Effector memory CD8-positive, alpha-beta T cell (primary cell): ENCODE results near the gene CARTPT.

Experiments used
- ATAC-seq: fragments of 150-1000 bp; cut with Tn5 transposase; replicated peaks from 2 replicates; pipeline ENCODE4 v1.10.0; 2021; ENCODE audit warnings: mild to moderate bottlenecking, moderate library complexity
- DNase-seq, 3 experiments: peaks; one replicate each; pipeline ENCODE4 v3.0.0; 2021
- H3K27ac Mint-ChIP-seq, 2 donors: one replicate each; pipeline ENCODE4 v1.8.0; 2022; ENCODE audit warnings: mild to moderate bottlenecking in 2 of 2, mixed read lengths in 2 of 2, moderate library complexity in 2 of 2
- H3K27me3 Mint-ChIP-seq, 2 donors: one replicate each; pipeline ENCODE4 v1.8.0; 2022; ENCODE audit warnings: mixed read lengths in 2 of 2
- H3K36me3 Mint-ChIP-seq: one replicate; pipeline ENCODE4 v1.8.0; 2022; ENCODE audit warnings: mild to moderate bottlenecking, moderate library complexity, mixed read lengths; ENCODE audit not compliant: insufficient read depth
- H3K4me1 Mint-ChIP-seq, 2 donors: one replicate each; pipeline ENCODE4 v1.8.0; 2022; ENCODE audit warnings: low read depth in 2 of 2, mixed read lengths in 2 of 2
- H3K4me3 Mint-ChIP-seq, 2 donors: one replicate each; pipeline ENCODE4 v1.8.0; 2022; ENCODE audit warnings: mild to moderate bottlenecking in 2 of 2, mixed read lengths in 2 of 2, moderate library complexity in 2 of 2
- H3K9me3 Mint-ChIP-seq, 2 donors: one replicate each; pipeline ENCODE4 v1.8.0; 2022; ENCODE audit warnings: mixed read lengths in 2 of 2
- total RNA-seq, 9 experiments: gene quantifications; one replicate each; lab custom pipeline; 2026; lab: John Stamatoyannopoulos, UW

CARTPT gene
- 0 reads per million in 9 experiments for total RNA-seq

DNA sequence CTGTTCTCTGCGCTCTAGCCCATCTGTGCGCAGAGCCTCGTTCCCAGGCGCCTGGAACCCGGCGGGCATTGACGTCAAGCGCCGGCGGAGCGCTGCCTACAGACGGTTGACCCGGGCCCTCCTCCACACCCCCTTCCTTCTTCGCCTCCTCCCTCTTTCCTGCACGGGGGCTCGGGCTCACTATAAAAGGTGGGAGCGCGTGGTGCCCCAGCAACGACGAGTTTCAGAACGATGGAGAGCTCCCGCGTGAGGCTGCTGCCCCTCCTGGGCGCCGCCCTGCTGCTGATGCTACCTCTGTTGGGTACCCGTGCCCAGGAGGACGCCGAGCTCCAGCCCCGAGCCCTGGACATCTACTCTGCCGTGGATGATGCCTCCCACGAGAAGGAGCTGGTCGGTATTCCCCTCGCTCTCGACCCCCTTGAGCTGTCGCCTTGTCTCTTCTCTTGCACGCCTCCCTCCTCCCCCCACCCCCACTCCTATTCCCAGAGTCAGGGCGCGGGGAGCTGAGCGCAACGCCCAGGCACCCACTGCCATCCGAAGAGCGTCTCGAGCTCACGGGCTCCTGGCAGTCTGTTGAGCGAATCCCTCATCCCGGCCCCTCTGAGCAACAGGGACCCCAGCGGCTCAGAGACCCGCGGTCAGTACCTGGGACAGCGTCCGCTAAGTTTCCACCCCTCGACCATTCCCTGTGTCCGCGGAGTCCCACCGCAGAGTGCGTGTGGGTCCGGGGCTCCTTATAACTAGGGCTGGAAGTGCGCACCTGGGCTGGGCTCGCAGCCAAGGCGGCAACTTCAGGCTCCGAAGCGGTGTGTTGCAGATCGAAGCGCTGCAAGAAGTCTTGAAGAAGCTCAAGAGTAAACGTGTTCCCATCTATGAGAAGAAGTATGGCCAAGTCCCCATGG, at the start of gene CARTPT:
CARTPT (plus strand) TSS at position 213 of the 902 bp plus-strand sequence; CDS start at position 232, 19 bp downstream.
- H3K4me3 Mint-ChIP-seq: no peak within 1 kb of the TSS
- peaks cover 0 to 5% of the 10 kb centered on the region in 2 donors for H3K4me1 Mint-ChIP-seq
- no peak for DNase-seq
- H3K27me3 Mint-ChIP-seq: peaks cover 73 to 85% of the 10 kb centered on the region in 2 donors
- ATAC-seq: no peak
- H3K36me3 Mint-ChIP-seq: no peaks in the 10 kb centered on the region
- H3K9me3 Mint-ChIP-seq: no peaks in the 10 kb centered on the region
- no peak within 1 kb of the TSS for H3K27ac Mint-ChIP-seq

DNA sequence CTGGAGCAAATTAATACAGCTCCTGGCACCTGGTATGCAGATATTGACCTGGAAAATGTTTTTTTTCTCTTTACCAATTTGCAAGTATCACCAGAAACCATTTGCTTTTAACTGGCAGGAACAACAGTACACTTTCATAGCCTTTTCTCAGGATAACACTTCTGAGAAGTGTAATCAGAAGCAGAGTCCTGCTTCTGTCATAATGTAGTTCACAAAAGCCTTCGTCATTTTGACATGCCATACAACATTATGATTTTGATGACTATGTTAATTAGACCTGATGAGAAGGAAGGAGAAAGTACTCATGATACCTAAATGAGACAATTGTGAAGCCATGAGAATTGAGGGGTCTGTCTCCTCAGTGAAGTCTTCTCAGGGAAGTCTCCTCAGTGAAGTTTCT, 41.1 kb upstream of the CARTPT start:
- H3K27me3 Mint-ChIP-seq: peaks cover 52 to 53% of the 10 kb centered on the region in 2 donors
- H3K27ac Mint-ChIP-seq: no peak overlapping the region
- H3K4me1 Mint-ChIP-seq: no peaks in the 10 kb centered on the region
- no peaks in the 10 kb centered on the region for H3K36me3 Mint-ChIP-seq
- no peak overlapping the region for H3K4me3 Mint-ChIP-seq
- H3K9me3 Mint-ChIP-seq: peaks cover 0 to 1% of the 10 kb centered on the region in 2 donors
- ATAC-seq (no peak), DNase-seq (no peak)

- H3K27me3 Mint-ChIP-seq: peaks cover 62 to 68% of the 10 kb centered on the region in 2 donors
- peaks cover 0 to 1% of the 10 kb centered on the region in 2 donors for H3K9me3 Mint-ChIP-seq
- ATAC-seq (no peak), DNase-seq (no peak)
- no peaks in the 10 kb centered on the region for H3K4me1 Mint-ChIP-seq
- no peak overlapping the region for H3K4me3 Mint-ChIP-seq
- H3K36me3 Mint-ChIP-seq: no peaks in the 10 kb centered on the region
- no peak overlapping the region for H3K27ac Mint-ChIP-seq
Observed at GRCh38 chr5:71679714-71680113, 39.4 kb upstream of the CARTPT start.

DNA sequence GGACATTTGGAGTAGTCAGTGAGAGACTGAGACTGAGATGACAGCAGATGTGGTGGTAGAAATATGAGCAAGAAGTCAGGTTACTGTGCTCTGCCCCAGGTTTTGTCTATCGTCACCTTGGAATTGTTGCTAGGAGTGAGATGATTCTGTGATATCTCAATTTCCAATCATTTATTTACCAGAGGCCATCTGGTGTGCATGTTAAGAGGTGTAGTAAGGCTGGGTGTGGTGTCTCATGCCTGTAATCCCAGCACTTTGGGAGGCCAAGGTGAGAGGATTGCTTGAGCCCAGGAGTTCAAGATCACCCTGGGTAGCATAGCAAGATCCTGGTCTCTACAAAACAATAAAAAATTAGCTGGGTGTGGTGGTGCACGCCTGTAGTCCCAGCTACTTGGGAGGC, 38.6 kb upstream of the CARTPT start:
- no peak for DNase-seq
- H3K27ac Mint-ChIP-seq: no peak overlapping the region

GRCh38 chr5:71681296-71681695, 37.8 kb upstream of the CARTPT start:
- Mint-ChIP-seq H3K27me3 (peaks cover 69 to 73% of the 10 kb centered on the region in 2 donors), H3K27ac (no peak overlapping the region), H3K4me1 (no peaks in the 10 kb centered on the region), H3K36me3 (no peaks in the 10 kb centered on the region), H3K4me3 (no peak overlapping the region), H3K9me3 (peaks cover 0 to 12% of the 10 kb centered on the region in 2 donors)
- ATAC-seq (no peak), DNase-seq (no peak)

More for the DNA sequence above, 38.6 kb upstream of the CARTPT start:
- no peak overlapping the region for H3K4me3 Mint-ChIP-seq
- peaks cover 0 to 5% of the 10 kb centered on the region in 2 donors for H3K9me3 Mint-ChIP-seq
- no peaks in the 10 kb centered on the region for H3K4me1 Mint-ChIP-seq
- H3K27me3 Mint-ChIP-seq: peaks cover 67 to 73% of the 10 kb centered on the region in 2 donors
- no peak for ATAC-seq
- no peaks in the 10 kb centered on the region for H3K36me3 Mint-ChIP-seq

GRCh38 chr5:71684309-71684708, 34.8 kb upstream of the CARTPT start:
- no peaks in the 10 kb centered on the region for H3K4me1 Mint-ChIP-seq
- H3K27me3 Mint-ChIP-seq: peaks cover 72 to 80% of the 10 kb centered on the region in 2 donors
- H3K9me3 Mint-ChIP-seq: peaks cover 0 to 12% of the 10 kb centered on the region in 2 donors
- DNase-seq (no peak), ATAC-seq (no peak)
- no peaks in the 10 kb centered on the region for H3K36me3 Mint-ChIP-seq
- H3K27ac Mint-ChIP-seq: no peak overlapping the region
- no peak overlapping the region for H3K4me3 Mint-ChIP-seq

- H3K36me3 Mint-ChIP-seq: no peaks in the 10 kb centered on the region
- H3K4me3 Mint-ChIP-seq: no peak overlapping the region
- H3K9me3 Mint-ChIP-seq: no peaks in the 10 kb centered on the region
- DNase-seq (no peak), ATAC-seq (no peak)
- H3K4me1 Mint-ChIP-seq: peaks cover 10 to 14% of the 10 kb centered on the region in 2 donors
- peaks cover 23 to 34% of the 10 kb centered on the region in 2 donors for H3K27me3 Mint-ChIP-seq
- no peak overlapping the region for H3K27ac Mint-ChIP-seq
Observed at GRCh38 chr5:71693828-71694427, 25.1 kb upstream of the CARTPT start.

DNA sequence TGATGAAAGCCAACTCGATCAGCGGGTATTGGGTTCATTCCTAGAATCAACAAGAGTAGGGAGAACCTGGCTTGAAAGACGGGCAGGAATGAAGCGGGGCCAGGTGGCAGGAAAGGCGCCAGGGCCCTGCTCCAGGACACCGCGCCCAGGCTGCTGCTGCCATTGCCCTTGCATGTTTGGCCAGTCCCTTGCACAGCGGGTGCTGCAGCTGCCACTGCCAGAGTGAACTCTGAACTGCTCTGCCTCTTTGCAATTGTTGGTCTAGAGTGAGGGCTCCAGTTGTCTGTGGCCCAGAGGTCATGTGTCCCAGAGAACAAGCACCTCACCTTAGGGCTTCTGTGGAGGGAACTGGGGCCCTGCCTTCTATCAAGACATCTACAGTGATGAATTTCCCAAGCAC, 24.0 kb upstream of the CARTPT start:
- peaks cover 10 to 14% of the 10 kb centered on the region in 2 donors for H3K4me1 Mint-ChIP-seq
- ATAC-seq: no peak
- peaks cover 23 to 26% of the 10 kb centered on the region in 2 donors for H3K27me3 Mint-ChIP-seq

DNA sequence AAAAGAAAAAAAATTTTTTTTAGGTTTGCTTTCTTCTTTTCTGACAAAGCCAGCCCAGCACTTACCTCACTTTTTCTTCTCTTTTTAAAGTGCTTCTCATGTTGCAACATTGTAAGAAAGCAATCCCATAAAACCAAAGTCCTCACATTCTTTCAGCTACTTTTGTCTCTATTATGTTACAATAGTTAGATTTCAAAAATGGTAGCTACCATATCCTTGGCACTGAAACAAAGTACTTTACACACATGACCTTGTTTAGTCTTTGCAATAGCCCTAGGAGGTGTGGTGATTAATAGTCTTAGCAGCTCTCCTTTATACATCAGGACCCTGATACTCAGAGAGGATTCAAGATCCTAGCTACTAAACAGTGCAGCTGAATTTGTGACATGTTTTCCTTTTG, 23.5 kb upstream of the CARTPT start:
- Mint-ChIP-seq H3K27ac (no peak overlapping the region), H3K36me3 (no peaks in the 10 kb centered on the region), H3K4me1 (peaks cover 10 to 14% of the 10 kb centered on the region in 2 donors), H3K27me3 (peaks cover 23 to 26% of the 10 kb centered on the region in 2 donors), H3K9me3 (no peaks in the 10 kb centered on the region), H3K4me3 (no peak overlapping the region)
- no peak for DNase-seq
- no peak for ATAC-seq

More for the DNA sequence above, 24.0 kb upstream of the CARTPT start:
- H3K36me3 Mint-ChIP-seq: no peaks in the 10 kb centered on the region
- H3K27ac Mint-ChIP-seq: no peak overlapping the region
- H3K4me3 Mint-ChIP-seq: no peak overlapping the region
- no peak for DNase-seq
- no peaks in the 10 kb centered on the region for H3K9me3 Mint-ChIP-seq

DNA sequence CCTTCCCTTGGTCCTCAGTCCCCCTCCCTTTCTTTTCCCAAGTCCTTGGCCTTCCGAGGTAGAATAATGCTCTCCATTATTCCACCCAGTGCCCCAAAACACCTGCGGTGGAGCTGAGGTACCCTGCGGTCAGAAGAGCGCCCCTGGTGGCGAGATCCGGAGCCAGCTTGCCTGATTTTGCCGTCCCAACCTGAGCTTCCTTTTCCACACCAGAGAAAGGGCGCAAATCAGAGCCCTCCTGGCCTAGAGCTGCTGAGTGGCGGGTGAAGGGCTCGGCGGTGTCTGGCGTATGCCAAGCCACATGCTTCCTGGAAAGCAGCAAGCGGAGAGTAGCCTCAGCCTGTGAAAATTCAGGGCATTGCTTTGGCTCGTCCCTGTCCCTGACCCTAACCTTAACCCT, 21.1 kb upstream of the CARTPT start:
- Mint-ChIP-seq H3K27ac (no peak overlapping the region), H3K4me1 (peaks cover 10 to 14% of the 10 kb centered on the region in 2 donors), H3K36me3 (no peaks in the 10 kb centered on the region), H3K27me3 (peaks cover 21 to 25% of the 10 kb centered on the region in 2 donors), H3K9me3 (no peaks in the 10 kb centered on the region), H3K4me3 (peak overlapping the region in 1 of 2 donors; percentile 1)
- DNase-seq (no peak), ATAC-seq (no peak)

GRCh38 chr5:71699233-71699632, 19.8 kb upstream of the CARTPT start:
- H3K27me3 Mint-ChIP-seq: peaks cover 20 to 24% of the 10 kb centered on the region in 2 donors
- no peaks in the 10 kb centered on the region for H3K36me3 Mint-ChIP-seq
- no peaks in the 10 kb centered on the region for H3K9me3 Mint-ChIP-seq
- ATAC-seq (no peak), DNase-seq (no peak)
- H3K4me1 Mint-ChIP-seq: peaks cover 4 to 9% of the 10 kb centered on the region in 2 donors
- H3K4me3 Mint-ChIP-seq: no peak overlapping the region
- no peak overlapping the region for H3K27ac Mint-ChIP-seq

DNA sequence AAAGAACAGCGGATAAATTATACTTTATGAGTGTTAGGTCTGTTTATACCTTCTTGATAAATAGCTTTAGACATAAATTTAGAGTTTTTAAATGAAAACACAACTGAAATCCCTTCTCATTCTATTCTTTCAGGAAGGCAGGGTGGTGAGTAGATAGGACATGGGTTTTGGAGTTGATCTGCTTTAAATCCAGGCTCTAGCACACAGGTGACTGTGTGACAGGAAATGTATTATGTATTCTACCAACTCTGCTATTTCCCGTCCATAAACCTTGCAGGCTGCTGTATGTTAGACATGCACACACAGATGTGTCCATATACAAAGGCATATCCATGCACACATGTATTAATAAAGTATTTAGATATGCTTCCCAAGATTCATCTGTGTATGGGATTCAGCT, 19.3 kb upstream of the CARTPT start:
- no peaks in the 10 kb centered on the region for H3K36me3 Mint-ChIP-seq
- H3K4me3 Mint-ChIP-seq: no peak overlapping the region
- H3K27me3 Mint-ChIP-seq: peaks cover 16 to 24% of the 10 kb centered on the region in 2 donors
- peaks cover 4 to 6% of the 10 kb centered on the region in 2 donors for H3K4me1 Mint-ChIP-seq
- no peaks in the 10 kb centered on the region for H3K9me3 Mint-ChIP-seq
- DNase-seq (no peak), ATAC-seq (no peak)
- H3K27ac Mint-ChIP-seq: no peak overlapping the region

- Mint-ChIP-seq H3K36me3 (no peaks in the 10 kb centered on the region), H3K9me3 (no peaks in the 10 kb centered on the region), H3K4me3 (no peak overlapping the region)
Observed at GRCh38 chr5:71700803-71701202, 18.3 kb upstream of the CARTPT start.

More at GRCh38 chr5:71700803-71701202, 18.3 kb upstream of the CARTPT start:
- no peak for ATAC-seq
- H3K27ac Mint-ChIP-seq: no peak overlapping the region
- DNase-seq: no peak
- peaks cover 4 to 6% of the 10 kb centered on the region in 2 donors for H3K4me1 Mint-ChIP-seq
- peaks cover 16 to 24% of the 10 kb centered on the region in 2 donors for H3K27me3 Mint-ChIP-seq
